Calu3 (cell line): ENCODE measurements around the gene HLA-C. TPM values are rescaled to one million over a fixed set of nuclear protein-coding genes. Genes with fewer than 3 reads are reported as not detected.

Source experiments
- BruUV-seq: library from RNA; stranded (reverse); fragments of 400-500 nt; replicated peaks from 2 replicates; lab custom pipeline; 2021; lab: Mats Ljungman, UMichigan
- CTCF ChIA-PET: fragments of 300-600 bp; sonication (Branson Sonifier 250); formaldehyde crosslinking; loops from one replicate; lab custom pipeline; 2022; ENCODE audit warnings: antibody characterized with exemption; lab: Charles Lee
- DNase-seq: peaks from one replicate; pipeline ENCODE4 v3.0.0; 2022
- H3K27ac Mint-ChIP-seq: one replicate; pipeline ENCODE4 v1.8.0; 2022; ENCODE audit warnings: mixed read lengths; ENCODE audit not compliant: unreplicated experiment
- H3K27me3 Mint-ChIP-seq: one replicate; pipeline ENCODE4 v1.8.0; 2022; ENCODE audit warnings: mixed read lengths; ENCODE audit not compliant: unreplicated experiment
- H3K36me3 Mint-ChIP-seq: one replicate; pipeline ENCODE4 v1.8.0; 2022; ENCODE audit warnings: mild to moderate bottlenecking, moderate library complexity, mixed read lengths; ENCODE audit not compliant: insufficient read depth, unreplicated experiment
- H3K4me1 Mint-ChIP-seq: one replicate; pipeline ENCODE4 v1.8.0; 2022; ENCODE audit warnings: mild to moderate bottlenecking, low read depth, mixed read lengths; ENCODE audit not compliant: unreplicated experiment
- H3K4me3 Mint-ChIP-seq: one replicate; pipeline ENCODE4 v1.8.0; 2022; ENCODE audit warnings: mild to moderate bottlenecking, low read depth, moderate library complexity, mixed read lengths; ENCODE audit not compliant: unreplicated experiment
- H3K9me3 Mint-ChIP-seq: one replicate; pipeline ENCODE4 v1.8.0; 2022; ENCODE audit warnings: low read depth, mixed read lengths; ENCODE audit not compliant: unreplicated experiment
- intact Hi-C: fragments of 100-400 bp; cut with micrococcal nuclease; formaldehyde crosslinking; loops from one replicate; pipeline ENCODE4 v1.10.0; 2022; ENCODE audit not compliant: unreplicated experiment
- total RNA-seq: library from RNA; stranded (reverse); gene quantifications from 2 replicates; pipeline ENCODE4 v1.2.3, GENCODE V29; 2022
- TF ChIP-seq, protein P1 (sequence below): fragments of 200-600 bp; IDR thresholded peaks from one replicate; pipeline ENCODE4 v1.8.0; 2022; ENCODE audit warnings: antibody characterized with exemption; ENCODE audit not compliant: unreplicated experiment

HLA-C gene
- total RNA-seq, 1 experiment from 2014 or later = 652 TPM

DNA sequence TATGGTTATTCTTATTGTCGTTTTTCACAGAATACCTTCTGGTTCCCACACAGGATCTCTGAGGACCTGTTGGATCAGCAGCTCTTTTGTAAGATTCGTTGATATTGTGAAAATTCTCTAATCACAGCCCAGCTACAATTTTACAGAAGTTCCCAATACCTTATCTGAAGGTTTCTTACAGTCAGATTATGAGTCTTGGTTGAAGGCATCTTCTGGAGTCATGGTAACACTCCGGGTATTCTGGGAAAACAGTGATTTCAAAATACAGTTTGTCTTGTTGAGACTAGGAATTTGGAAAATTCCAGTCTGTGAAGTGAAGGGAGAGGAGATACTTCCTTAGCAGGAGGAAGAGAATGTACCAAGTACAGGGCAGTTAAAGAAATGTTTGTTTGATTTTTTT is 22.2 kb upstream of the HLA-C start:
- no peak overlapping the region for H3K27ac Mint-ChIP-seq
- peaks cover 100% of the 10 kb centered on the region for H3K27me3 Mint-ChIP-seq
- DNase-seq = no peak
- no TSS peak for BruUV-seq
- no peak overlapping the region for H3K4me3 Mint-ChIP-seq
- no peaks in the 10 kb centered on the region for H3K36me3 Mint-ChIP-seq
- peaks cover 3% of the 10 kb centered on the region for H3K9me3 Mint-ChIP-seq
- TF ChIP-seq, protein P1, sequence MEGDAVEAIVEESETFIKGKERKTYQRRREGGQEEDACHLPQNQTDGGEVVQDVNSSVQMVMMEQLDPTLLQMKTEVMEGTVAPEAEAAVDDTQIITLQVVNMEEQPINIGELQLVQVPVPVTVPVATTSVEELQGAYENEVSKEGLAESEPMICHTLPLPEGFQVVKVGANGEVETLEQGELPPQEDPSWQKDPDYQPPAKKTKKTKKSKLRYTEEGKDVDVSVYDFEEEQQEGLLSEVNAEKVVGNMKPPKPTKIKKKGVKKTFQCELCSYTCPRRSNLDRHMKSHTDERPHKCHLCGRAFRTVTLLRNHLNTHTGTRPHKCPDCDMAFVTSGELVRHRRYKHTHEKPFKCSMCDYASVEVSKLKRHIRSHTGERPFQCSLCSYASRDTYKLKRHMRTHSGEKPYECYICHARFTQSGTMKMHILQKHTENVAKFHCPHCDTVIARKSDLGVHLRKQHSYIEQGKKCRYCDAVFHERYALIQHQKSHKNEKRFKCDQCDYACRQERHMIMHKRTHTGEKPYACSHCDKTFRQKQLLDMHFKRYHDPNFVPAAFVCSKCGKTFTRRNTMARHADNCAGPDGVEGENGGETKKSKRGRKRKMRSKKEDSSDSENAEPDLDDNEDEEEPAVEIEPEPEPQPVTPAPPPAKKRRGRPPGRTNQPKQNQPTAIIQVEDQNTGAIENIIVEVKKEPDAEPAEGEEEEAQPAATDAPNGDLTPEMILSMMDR = no peak
- CTCF ChIA-PET = interaction anchor here (0.5 to 0.6 kb wide), 2 partner anchors 294 to 474 kb away, joined by 3 to 4 read pairs; no protein-coding TSS in a partner anchor
- no peaks in the 10 kb centered on the region for H3K4me1 Mint-ChIP-seq
- intact Hi-C loops = no loop called here

DNA sequence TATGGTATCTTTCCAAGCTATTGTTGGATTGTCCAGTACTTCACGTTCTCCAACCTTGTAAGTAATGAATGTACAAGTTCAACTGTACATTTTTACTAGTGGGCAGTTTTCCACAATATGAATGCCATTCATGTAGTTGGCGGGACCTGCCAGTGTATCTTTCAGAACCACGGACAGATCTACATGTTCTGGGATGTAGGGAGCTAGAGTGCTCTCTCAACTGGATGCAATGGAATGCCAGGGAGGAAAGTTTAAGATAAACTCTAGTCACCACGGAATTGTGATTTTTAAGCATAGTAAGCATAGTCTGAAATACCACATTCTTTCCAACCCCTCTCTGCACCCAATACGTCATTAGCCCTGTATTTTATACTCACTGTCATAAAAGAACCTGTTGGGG is 21.5 kb upstream of the HLA-C start:
- peak; percentile 36 for DNase-seq

GRCh38 chr6:31289788-31290187 is 17.9 kb upstream of the HLA-C start:
- H3K27ac Mint-ChIP-seq = no peak overlapping the region
- CTCF ChIA-PET = interaction anchor here (1.1 kb wide), 1 partner anchor 10 kb away, joined by 4 read pairs; no protein-coding TSS in a partner anchor
- BruUV-seq = no TSS peak
- no peaks in the 10 kb centered on the region for H3K36me3 Mint-ChIP-seq
- no peaks in the 10 kb centered on the region for H3K9me3 Mint-ChIP-seq
- intact Hi-C loops = no loop called here
- TF ChIP-seq, protein P1 = no peak
- no peaks in the 10 kb centered on the region for H3K4me1 Mint-ChIP-seq
- H3K27me3 Mint-ChIP-seq = peaks cover 100% of the 10 kb centered on the region
- no peak overlapping the region for H3K4me3 Mint-ChIP-seq
- DNase-seq = no peak

More for the DNA sequence above, 21.5 kb upstream of the HLA-C start:
- Mint-ChIP-seq H3K4me3 (no peak overlapping the region), H3K36me3 (no peaks in the 10 kb centered on the region), H3K27me3 (peaks cover 100% of the 10 kb centered on the region), H3K4me1 (no peaks in the 10 kb centered on the region), H3K27ac (no peak overlapping the region), H3K9me3 (peaks cover 3% of the 10 kb centered on the region)
- no TSS peak for BruUV-seq
- TF ChIP-seq, protein P1 = no peak
- intact Hi-C loops = no loop called here
- CTCF ChIA-PET = interaction anchor here (0.5 to 0.6 kb wide), 3 partner anchors 105 to 473 kb away, joined by 3 to 4 read pairs (median 4); no protein-coding TSS in a partner anchor

DNA sequence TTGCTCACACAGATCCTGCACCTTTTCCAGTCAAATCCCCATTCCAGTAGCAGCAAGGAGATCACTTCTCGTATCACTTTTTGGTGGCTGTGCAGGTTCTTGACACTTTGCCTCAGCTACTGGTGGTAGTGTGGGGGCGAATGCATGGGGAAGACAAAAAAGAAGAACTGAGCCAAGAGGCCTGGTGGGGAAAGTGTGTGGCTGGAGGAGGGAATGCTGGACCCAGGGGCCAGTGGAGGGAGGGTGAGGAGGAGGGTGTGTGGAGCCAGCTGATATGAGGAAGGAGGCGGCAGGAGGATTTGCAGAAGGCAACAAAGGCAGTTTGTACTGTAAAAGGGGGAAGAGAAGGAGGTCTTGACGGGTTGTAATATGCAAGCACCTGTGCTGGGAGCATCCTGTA is 15.7 kb upstream of the HLA-C start:
- intact Hi-C loops = no loop called here
- H3K27me3 Mint-ChIP-seq = peaks cover 100% of the 10 kb centered on the region
- TF ChIP-seq, protein P1 = no peak
- no TSS peak for BruUV-seq
- CTCF ChIA-PET = no interaction called here
- H3K9me3 Mint-ChIP-seq = no peaks in the 10 kb centered on the region
- no peak for DNase-seq
- no peak overlapping the region for H3K4me3 Mint-ChIP-seq
- H3K36me3 Mint-ChIP-seq = no peaks in the 10 kb centered on the region
- H3K4me1 Mint-ChIP-seq = no peaks in the 10 kb centered on the region
- H3K27ac Mint-ChIP-seq = no peak overlapping the region
